Mucosa of stomach (tissue), 1 donor: Measurements from ENCODE around the gene VEPH1.

Source experiments
- H3K27me3 ChIP-seq: one replicate; pipeline ENCODE4 v1.7.0; 2013; ENCODE audit warnings: mild to moderate bottlenecking, low read length; ENCODE audit not compliant: control insufficient read depth, insufficient read depth
- H3K36me3 ChIP-seq: one replicate; pipeline ENCODE4 v1.7.0; 2013; ENCODE audit warnings: low read length; ENCODE audit not compliant: control insufficient read depth, insufficient read depth
- H3K4me1 ChIP-seq: one replicate; pipeline ENCODE4 v1.7.0; 2013; ENCODE audit warnings: mild to moderate bottlenecking, low read length; ENCODE audit not compliant: control insufficient read depth, insufficient read depth
- H3K4me3 ChIP-seq: one replicate; pipeline ENCODE4 v1.7.0; 2013; ENCODE audit warnings: low read length
- H3K9ac ChIP-seq: one replicate; pipeline ENCODE4 v1.7.0; 2013; ENCODE audit warnings: mild to moderate bottlenecking, low read length, moderate library complexity
- H3K9me3 ChIP-seq: one replicate; pipeline ENCODE4 v1.7.0; 2013; ENCODE audit warnings: mild to moderate bottlenecking, low read length, moderate library complexity; ENCODE audit not compliant: control insufficient read depth
- donor health status: Pancreatic carcinoma.

The VEPH1 gene

GRCh38 chr3:157493627-157494550 lies 9.3 kb downstream of the VEPH1 start:
- Histone ChIP-seq H3K36me3 (no peaks in the 10 kb centered on the region), H3K4me1 (no peaks in the 10 kb centered on the region), H3K27me3 (no peaks in the 10 kb centered on the region), H3K4me3 (no peak overlapping the region), H3K9ac (no peak overlapping the region), H3K9me3 (no peaks in the 10 kb centered on the region)

GRCh38 chr3:157491136-157491535 lies 12.1 kb downstream of the VEPH1 start:
- no peaks in the 10 kb centered on the region for H3K27me3 ChIP-seq
- no peaks in the 10 kb centered on the region for H3K4me1 ChIP-seq
- H3K9ac ChIP-seq = no peak overlapping the region
- no peak overlapping the region for H3K4me3 ChIP-seq
- no peaks in the 10 kb centered on the region for H3K9me3 ChIP-seq
- no peaks in the 10 kb centered on the region for H3K36me3 ChIP-seq

- no peaks in the 10 kb centered on the region for H3K36me3 ChIP-seq
- no peaks in the 10 kb centered on the region for H3K9me3 ChIP-seq
- H3K27me3 ChIP-seq = no peaks in the 10 kb centered on the region
- H3K4me3 ChIP-seq = no peak overlapping the region
- H3K4me1 ChIP-seq = no peaks in the 10 kb centered on the region
- H3K9ac ChIP-seq = no peak overlapping the region
These were observed 15.1 kb downstream of the VEPH1 start for GRCh38 chr3:157488144-157488543.

GRCh38 chr3:157487339-157487738 lies 15.9 kb downstream of the VEPH1 start:
- Histone ChIP-seq H3K9ac (no peak overlapping the region), H3K9me3 (no peaks in the 10 kb centered on the region), H3K36me3 (no peaks in the 10 kb centered on the region), H3K27me3 (no peaks in the 10 kb centered on the region), H3K4me3 (no peak overlapping the region), H3K4me1 (no peaks in the 10 kb centered on the region)

- H3K9ac ChIP-seq = no peak overlapping the region
- H3K9me3 ChIP-seq = no peaks in the 10 kb centered on the region
- no peaks in the 10 kb centered on the region for H3K36me3 ChIP-seq
- H3K4me1 ChIP-seq = no peaks in the 10 kb centered on the region
- H3K4me3 ChIP-seq = no peak overlapping the region
- no peaks in the 10 kb centered on the region for H3K27me3 ChIP-seq
These were observed 23.6 kb downstream of the VEPH1 start for GRCh38 chr3:157479464-157480243.

GRCh38 chr3:157477441-157477840 lies 25.8 kb downstream of the VEPH1 start:
- Histone ChIP-seq H3K9ac (no peak overlapping the region), H3K36me3 (no peaks in the 10 kb centered on the region), H3K4me3 (no peak overlapping the region), H3K27me3 (no peaks in the 10 kb centered on the region), H3K4me1 (no peaks in the 10 kb centered on the region), H3K9me3 (no peaks in the 10 kb centered on the region)

- Histone ChIP-seq H3K4me1 (no peaks in the 10 kb centered on the region), H3K9me3 (no peaks in the 10 kb centered on the region)
These were observed 27.2 kb downstream of the VEPH1 start for GRCh38 chr3:157475921-157476414.

GRCh38 chr3:157472648-157473047 lies 30.6 kb downstream of the VEPH1 start:
- Histone ChIP-seq H3K4me3 (no peak overlapping the region), H3K9ac (no peak overlapping the region), H3K9me3 (no peaks in the 10 kb centered on the region), H3K36me3 (no peaks in the 10 kb centered on the region), H3K27me3 (no peaks in the 10 kb centered on the region), H3K4me1 (no peaks in the 10 kb centered on the region)

More at GRCh38 chr3:157475921-157476414, 27.2 kb downstream of the VEPH1 start:
- Histone ChIP-seq H3K36me3 (no peaks in the 10 kb centered on the region), H3K4me3 (no peak overlapping the region), H3K9ac (no peak overlapping the region), H3K27me3 (no peaks in the 10 kb centered on the region)

GRCh38 chr3:157471064-157471463 lies 32.2 kb downstream of the VEPH1 start:
- Histone ChIP-seq H3K36me3 (no peaks in the 10 kb centered on the region), H3K9ac (no peak overlapping the region), H3K9me3 (no peaks in the 10 kb centered on the region), H3K4me3 (no peak overlapping the region), H3K4me1 (no peaks in the 10 kb centered on the region), H3K27me3 (no peaks in the 10 kb centered on the region)

GRCh38 chr3:157469561-157470294 lies 33.5 kb downstream of the VEPH1 start:
- Histone ChIP-seq H3K9ac (no peak overlapping the region), H3K27me3 (no peaks in the 10 kb centered on the region), H3K4me3 (no peak overlapping the region), H3K9me3 (no peaks in the 10 kb centered on the region), H3K36me3 (no peaks in the 10 kb centered on the region), H3K4me1 (no peaks in the 10 kb centered on the region)

GRCh38 chr3:157467200-157467599 lies 36.0 kb downstream of the VEPH1 start:
- no peak overlapping the region for H3K4me3 ChIP-seq
- H3K36me3 ChIP-seq = no peaks in the 10 kb centered on the region
- no peaks in the 10 kb centered on the region for H3K4me1 ChIP-seq
- no peaks in the 10 kb centered on the region for H3K27me3 ChIP-seq
- H3K9ac ChIP-seq = no peak overlapping the region
- H3K9me3 ChIP-seq = no peaks in the 10 kb centered on the region
